NCI-H226 (cell line): ENCODE results near the gene CUEDC1.

Source experiments
- DNase-seq: peaks from one replicate; pipeline ENCODE4 v3.0.0-alpha.2; 2015

Gene CUEDC1

GRCh38 chr17:57892820-57893595 is 62.2 kb downstream of the CUEDC1 start:
- DNase-seq, result peak; percentile 81

GRCh38 chr17:57892146-57892819 is 62.9 kb downstream of the CUEDC1 start:
- DNase-seq, result peak; percentile 74

- DNase-seq, result no peak
Observed at GRCh38 chr17:57890857-57891232, 64.4 kb downstream of the CUEDC1 start.

GRCh38 chr17:57889892-57890856 is 65.0 kb downstream of the CUEDC1 start:
- peak; percentile 85 for DNase-seq

GRCh38 chr17:57889252-57889651 is 66.0 kb downstream of the CUEDC1 start:
- DNase-seq, result no peak

GRCh38 chr17:57888311-57889216 is 66.6 kb downstream of the CUEDC1 start:
- no peak for DNase-seq

- DNase-seq, result no peak
Observed at GRCh38 chr17:57887161-57887560, 68.1 kb downstream of the CUEDC1 start.

GRCh38 chr17:57886020-57886419 is 69.2 kb downstream of the CUEDC1 start:
- DNase-seq, result no peak

GRCh38 chr17:57885148-57885915 is 69.9 kb downstream of the CUEDC1 start:
- no peak for DNase-seq

- no peak for DNase-seq
Observed at GRCh38 chr17:57881783-57882351, 73.3 kb downstream of the CUEDC1 start.

GRCh38 chr17:57881143-57881542 is 74.1 kb downstream of the CUEDC1 start:
- no peak for DNase-seq

- DNase-seq, result no peak
Observed at GRCh38 chr17:57880086-57880456, 75.1 kb downstream of the CUEDC1 start.

GRCh38 chr17:57879437-57880085 is 75.7 kb downstream of the CUEDC1 start:
- no peak for DNase-seq

- DNase-seq, result peak; percentile 15
Observed at GRCh38 chr17:57877803-57878377, 77.3 kb downstream of the CUEDC1 start.

- no peak for DNase-seq
Observed at GRCh38 chr17:57876866-57877237, 78.4 kb downstream of the CUEDC1 start.

- DNase-seq, result no peak
Observed at GRCh38 chr17:57876023-57876865, 79.0 kb downstream of the CUEDC1 start.

GRCh38 chr17:57875290-57876022 is 79.8 kb downstream of the CUEDC1 start:
- peak; percentile 98 for DNase-seq
